GM12873 (cell line): ENCODE results near the gene F12.

Experiments
- CTCF ChIP-seq: IDR thresholded peaks from 2 replicates; pipeline ENCODE4 v1.5.1; 2012; ENCODE audit warnings: low read depth, mild to moderate bottlenecking, moderate library complexity, low read length, control low read depth; ENCODE audit not compliant: insufficient read depth; ENCODE audit errors: missing control alignments

F12 gene

DNA sequence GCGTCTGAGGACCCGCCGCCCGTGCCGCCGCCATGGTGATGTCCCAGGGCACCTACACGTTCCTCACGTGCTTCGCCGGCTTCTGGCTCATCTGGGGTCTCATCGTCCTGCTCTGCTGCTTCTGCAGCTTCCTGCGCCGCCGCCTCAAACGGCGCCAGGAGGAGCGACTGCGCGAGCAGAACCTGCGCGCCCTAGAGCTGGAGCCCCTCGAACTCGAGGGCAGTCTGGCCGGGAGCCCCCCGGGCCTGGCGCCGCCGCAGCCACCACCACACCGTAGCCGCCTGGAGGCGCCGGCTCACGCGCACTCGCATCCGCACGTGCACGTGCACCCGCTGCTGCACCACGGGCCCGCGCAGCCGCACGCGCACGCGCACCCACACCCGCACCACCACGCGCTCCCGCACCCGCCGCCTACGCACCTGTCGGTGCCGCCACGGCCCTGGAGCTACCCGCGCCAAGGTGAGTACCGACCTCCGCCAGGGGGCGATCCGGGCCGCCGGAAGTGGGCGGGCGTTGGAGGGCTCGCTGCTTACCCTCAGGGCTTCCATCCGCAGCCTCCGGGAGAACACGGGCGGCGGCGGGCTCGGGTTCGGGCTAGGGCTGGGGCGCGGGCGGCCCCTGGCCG is 45.8 kb upstream of the F12 start:
- peak; percentile 72 for TF ChIP-seq CTCF

GRCh38 chr5:177454397-177455035 is 45.2 kb upstream of the F12 start:
- TF ChIP-seq CTCF, result peak; percentile 83

DNA sequence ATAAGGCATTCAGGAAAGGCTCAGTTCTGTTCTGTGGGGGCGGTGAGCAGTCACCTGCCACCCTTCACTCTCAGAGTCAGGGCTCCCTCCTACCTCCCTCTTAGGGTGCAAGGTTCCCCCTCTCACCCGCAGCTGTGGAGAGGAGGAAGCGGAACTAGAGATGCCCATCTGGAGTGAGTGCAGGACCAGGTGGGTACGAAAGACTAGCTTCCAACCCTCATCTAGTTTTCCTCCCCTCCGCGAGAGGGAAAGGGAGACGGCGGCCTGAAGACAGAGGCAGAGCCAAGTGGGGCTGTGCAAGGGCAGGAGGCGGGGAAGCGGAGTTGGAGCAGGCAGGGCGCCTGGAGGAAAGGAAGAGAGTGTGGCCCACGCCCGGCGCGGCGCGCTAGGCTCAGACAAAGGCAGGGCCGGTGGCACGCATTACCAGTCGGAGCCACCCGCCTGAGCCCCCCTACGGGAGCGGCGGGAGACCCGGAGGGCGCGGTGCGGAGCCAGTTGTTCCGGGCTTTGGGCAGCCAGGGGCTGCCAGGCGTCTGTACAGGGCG is 44.6 kb upstream of the F12 start:
- no peak for TF ChIP-seq CTCF

DNA sequence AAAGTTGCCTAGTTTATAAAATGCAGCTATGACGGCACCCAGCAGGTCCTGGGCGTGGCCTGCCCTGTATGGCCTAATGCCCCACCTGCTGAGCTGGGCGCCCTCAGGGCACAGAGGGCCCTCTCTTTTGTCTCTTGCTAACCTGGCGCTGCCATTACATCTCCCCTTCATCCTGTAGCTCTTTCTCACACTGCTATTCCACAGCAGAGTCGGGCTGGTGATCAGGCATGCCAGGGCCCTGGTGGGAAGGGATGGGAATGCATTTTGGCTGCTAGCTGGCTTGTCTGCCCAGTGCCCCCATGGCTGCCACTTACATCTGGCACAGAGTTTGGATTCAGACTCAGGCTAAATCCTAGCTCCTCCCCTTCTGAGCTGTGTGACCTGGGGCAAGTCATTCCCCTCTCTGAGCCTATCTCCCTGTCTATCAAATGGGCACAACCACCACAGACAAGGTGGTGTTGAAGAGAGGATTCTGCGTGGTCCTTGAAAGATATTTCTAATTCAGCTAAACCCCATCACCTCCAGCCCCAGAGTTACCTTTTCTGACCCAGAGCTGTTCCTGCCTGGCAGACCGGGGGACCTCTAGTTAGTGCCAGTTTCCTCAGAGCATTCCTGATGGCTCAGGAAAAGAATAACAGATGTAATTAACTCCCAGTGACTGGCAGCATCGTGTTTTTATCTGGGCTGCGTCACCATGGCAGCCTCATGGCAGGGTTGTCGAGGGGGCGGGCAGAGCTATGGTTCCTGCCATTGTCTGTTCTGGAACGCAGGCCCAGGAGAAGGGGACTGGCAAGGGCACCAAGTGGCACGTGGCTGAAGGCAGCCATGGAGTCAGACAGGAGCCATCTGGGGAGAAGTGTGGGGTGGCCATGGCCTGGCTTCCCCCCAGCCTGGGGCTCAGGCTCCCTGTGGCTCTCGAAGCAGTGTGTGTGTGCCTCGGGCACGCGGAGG is 43.6 kb upstream of the F12 start:
- TF ChIP-seq CTCF, result peak; percentile 5

DNA sequence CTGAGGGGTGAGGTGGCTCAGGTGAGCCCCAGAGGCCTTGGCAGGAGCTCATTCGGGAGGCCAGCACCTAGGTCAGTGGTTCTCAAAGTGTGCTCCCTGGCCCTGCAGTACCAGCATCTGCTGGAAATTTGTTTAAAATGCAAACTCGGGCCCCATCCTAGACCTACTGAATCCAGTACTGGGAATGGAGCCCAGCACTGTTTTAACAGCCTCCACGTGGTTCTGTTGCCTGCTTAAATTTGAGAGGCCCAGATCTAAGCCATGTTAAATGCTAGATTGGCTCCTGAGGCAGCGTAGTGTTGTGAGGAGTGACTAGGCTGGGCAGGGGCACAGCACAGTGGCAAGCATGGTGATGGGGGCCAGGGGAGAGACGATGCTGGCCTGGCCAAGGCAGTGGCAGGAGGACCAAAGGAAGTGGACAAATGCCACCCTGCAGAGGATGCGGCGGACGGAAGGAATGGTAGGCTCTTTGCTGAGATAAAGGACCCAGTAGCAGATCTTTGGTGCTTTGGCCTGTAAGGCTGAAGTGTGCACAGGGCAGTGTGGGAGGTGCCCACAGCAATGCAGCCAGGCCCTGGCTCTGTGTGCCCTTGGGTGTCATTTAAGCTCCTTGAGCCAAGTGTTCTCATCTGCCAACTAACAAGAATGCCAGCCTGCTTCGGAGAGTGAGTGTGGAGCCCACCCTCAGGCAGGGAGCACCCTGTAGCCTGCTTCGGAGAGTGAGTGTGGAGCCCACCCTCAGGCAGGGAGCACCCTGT is 41.5 kb upstream of the F12 start:
- no peak for TF ChIP-seq CTCF

- TF ChIP-seq CTCF, result no peak
Observed at GRCh38 chr5:177449140-177450061, 40.0 kb upstream of the F12 start.
